ENCODE measurements around the gene AFAP1L1.

AFAP1L1 gene

DNA sequence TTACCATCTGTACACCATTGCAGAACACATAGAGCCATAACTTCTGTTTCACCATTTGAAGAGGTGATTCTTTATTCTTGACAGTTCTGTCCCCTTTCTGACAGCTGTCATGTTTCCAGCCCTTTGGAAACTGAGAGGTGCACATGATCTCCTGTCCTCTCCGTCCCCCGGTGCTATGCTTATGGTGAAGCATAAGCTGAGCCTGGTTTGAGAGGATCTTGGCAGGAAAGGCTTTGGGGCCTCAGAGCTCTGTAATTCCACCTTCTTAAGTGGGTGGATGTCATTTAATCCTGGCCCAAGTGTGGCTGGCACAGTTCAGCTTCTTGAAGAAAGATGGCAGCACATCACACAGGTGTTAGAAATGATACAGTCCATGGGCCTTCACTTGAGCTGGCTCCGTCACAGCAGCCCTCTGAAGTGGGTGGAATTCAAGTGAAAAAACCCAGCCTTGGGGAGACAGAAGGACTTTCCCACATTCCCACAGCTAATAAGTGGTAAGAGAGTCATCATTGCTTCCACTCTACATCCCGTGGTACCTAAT, 43.0 kb downstream of the AFAP1L1 start:
- DNase-seq (ENCODE audit: low read depth) = no peak

DNA sequence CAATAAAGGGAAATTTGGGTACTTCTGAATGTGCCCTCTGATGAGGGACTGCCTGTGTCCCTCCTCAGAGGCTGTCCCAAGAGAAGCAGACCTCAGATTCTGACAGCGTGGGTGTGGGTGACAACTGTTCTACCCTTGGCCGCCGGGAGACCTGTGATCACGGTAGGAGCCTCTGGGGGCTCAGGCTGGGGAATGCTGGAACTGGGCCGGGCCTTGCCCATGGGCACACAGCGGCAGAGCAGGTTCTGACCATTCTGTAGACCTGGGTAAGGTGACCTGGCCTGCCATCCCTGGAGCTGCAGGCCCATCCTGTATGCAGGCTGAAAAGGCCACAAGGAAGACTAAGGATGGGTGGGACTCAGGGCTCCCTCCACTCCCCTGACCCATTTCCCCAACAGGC, 44.1 kb downstream of the AFAP1L1 start:
- DNase-seq (ENCODE audit: low read depth) = no peak

- no peak for DNase-seq (ENCODE audit: low read depth)
Measured at GRCh38 chr5:149317281-149318048, 45.8 kb downstream of the AFAP1L1 start.

- no peak for DNase-seq (ENCODE audit: low read depth)
Measured at GRCh38 chr5:149319174-149319573, 47.5 kb downstream of the AFAP1L1 start.

GRCh38 chr5:149320791-149321330, 49.2 kb downstream of the AFAP1L1 start:
- no peak for DNase-seq (ENCODE audit: low read depth)

DNA sequence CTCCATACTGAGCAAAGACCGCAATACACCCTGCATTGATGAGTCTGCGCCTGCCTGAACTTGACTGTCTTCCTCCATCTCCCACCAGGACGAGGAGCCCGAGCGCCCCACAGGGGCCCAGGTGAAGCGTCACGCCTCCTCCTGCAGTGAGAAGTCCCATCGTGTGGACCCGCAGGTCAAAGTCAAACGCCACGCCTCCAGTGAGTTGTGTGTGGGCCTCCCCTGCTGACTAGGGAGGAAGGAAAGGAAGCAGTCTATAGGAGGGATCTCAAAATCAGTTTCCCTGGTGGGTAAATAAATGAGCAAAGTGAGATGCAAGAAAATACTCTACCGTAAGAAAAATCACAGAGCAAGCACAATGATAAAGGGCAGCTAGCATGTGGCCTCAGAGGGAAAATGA, 50.9 kb downstream of the AFAP1L1 start:
- no peak for DNase-seq (ENCODE audit: low read depth)

- no peak for DNase-seq (ENCODE audit: low read depth)
Measured at GRCh38 chr5:149323210-149323609, 51.6 kb downstream of the AFAP1L1 start.

DNA sequence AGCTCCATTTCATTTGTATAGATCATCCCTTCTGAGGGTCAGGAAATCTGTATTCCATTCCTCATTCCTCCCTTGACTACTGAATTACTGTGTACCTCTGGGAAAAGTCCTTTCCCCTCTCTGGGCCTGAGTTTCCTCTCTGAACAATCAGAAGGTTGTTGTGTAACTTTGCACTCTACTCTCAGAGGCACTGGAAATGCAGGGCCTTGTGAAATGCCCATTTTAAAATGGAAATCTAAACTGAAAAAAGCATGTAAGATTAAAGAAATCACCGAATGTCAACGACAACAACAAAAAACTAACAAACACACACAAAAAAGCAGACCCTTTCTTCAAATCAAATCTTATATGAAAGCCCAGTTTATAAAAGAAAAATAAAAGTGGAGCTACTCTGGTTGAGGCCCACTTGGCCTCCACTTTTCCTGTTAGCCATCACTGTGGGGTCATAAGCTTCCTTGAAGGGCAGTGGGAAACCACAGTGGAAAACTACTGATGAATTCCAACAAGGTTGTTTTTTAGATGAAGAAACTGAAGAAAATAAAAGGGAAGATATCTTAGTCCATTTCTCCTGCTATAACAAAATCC, 52.1 kb downstream of the AFAP1L1 start:
- DNase-seq (ENCODE audit: low read depth) = no peak

GRCh38 chr5:149324641-149325040, 53.0 kb downstream of the AFAP1L1 start:
- DNase-seq (ENCODE audit: low read depth) = no peak

DNA sequence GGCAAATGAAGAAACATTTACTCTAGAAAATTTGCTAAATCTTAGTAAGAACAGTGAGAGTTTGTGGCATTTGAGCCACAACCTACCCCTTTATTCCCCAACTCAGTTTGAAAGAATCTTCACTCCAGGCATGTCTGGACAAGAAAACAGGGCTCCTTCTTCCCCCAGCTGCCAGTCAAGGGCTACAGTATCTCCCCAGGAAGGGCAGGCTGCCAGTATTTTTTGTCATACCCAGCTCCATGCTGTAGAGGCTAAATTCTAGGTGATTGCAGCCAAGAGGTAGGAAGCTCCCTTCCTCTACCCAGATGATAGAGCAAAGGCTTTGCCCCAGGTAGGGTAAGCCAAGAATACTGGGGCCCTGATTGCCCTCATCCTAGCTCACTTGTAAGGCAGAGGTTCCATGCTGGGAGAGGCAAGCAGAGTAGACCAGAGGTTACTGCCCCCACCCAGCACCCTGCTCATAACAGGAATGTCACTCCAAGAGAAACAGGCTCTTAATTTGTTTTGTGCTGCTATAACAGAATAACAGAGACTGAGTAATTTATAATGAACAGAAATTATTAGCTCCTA, 53.6 kb downstream of the AFAP1L1 start:
- DNase-seq (ENCODE audit: low read depth) = no peak

DNA sequence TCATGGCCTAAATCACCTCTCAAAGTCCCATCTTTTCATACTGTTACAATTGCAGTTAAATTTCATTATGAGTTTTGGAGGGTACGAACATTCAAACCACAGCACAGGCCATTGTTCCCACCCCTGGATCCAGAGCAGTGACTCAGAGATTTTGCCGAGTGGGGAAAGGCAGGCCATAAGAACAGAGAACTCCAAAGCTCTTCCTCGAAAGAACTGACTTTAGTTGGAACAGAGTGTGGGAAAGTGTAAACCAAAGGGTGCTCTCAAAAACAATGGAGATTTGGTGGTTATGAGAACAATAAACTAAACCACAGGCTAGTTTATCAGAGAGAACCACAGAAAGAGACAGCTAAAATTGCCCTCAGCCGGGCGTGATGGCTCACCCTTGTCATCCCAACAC, 54.2 kb downstream of the AFAP1L1 start:
- no peak for DNase-seq (ENCODE audit: low read depth)

DNA sequence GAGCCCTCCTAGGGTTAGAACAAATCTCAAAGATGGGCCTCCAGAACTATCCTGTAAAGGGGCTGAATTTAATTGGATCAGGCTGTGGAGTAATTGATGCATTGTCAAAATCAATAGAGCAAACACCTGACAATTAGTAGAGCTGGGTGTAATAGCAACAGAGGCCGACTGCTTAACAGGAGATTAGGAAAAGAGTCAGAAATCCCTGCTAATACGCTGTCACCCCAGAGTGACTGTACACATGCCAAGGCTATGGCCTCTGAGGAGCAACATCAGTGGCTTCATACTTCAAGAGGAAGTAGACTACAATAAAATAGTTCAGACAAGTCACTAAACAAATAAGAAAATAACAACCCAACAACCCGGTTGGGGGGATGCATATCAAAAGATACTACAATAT, 55.0 kb downstream of the AFAP1L1 start:
- DNase-seq (ENCODE audit: low read depth) = no peak

DNA sequence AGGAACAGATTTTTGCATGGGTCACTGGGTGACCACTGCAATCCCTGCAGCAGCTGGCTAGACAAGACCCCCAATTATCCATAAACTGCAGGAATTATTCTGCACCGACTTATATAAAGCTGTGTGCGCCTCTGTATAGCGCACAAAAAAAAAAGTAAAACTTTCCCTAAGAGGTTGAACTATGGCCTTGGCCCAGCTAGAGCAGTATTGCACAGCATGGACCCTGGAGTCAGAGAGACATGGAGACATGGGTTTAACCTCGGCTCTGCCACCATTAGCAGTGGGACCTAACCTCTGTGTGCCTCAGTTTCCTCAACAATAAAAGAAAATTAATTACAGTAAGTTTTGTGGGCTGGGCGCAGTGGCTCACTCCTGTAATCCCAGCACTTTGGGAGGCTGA, 56.5 kb downstream of the AFAP1L1 start:
- no peak for DNase-seq (ENCODE audit: low read depth)

GRCh38 chr5:149333711-149334443, 62.2 kb downstream of the AFAP1L1 start:
- no peak for DNase-seq (ENCODE audit: low read depth)

GRCh38 chr5:149337736-149338135, 66.1 kb downstream of the AFAP1L1 start:
- no peak for DNase-seq (ENCODE audit: low read depth)

- DNase-seq (ENCODE audit: low read depth) = no peak
Measured at GRCh38 chr5:149338364-149338763, 66.7 kb downstream of the AFAP1L1 start.

DNA sequence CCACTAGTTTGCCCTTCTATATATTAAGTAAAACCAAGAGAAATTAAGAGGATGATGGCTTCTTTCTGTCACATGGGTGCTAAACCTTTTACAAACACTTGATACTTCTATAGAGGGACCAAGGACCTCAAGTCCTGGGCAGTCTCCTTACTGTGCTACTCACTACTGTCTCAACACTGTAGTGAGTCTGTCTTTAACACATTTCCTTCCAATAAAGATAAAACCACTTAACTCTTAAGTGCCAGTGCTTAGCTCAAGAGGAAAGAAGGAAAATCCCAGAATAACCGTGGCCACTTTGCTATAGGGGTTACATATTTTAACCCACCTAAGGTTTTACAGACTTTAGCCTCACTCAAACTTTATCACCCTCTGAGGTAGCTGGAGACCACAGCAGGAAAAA, 69.3 kb downstream of the AFAP1L1 start:
- no peak for DNase-seq (ENCODE audit: low read depth)

GRCh38 chr5:149341876-149342275, 70.2 kb downstream of the AFAP1L1 start:
- DNase-seq (ENCODE audit: low read depth) = no peak

DNA sequence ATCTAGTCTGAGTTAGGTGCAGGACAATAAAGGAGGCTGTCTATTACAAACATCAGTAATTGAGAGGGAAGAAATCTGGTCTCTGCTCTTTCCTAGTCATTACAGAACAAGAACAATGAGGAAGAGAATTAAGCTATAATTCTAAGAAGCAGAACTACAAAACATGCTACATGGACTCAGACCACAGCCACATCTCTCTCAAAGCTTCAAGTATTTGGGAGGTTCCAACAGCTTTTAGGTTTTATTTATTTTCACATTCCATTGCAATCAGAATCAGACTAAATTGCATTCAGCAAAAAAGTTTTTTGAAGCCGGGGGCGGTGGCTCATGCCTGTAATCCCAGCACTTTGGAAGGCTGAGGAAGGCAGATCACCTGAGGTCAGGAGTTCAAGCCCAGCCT, 72.5 kb downstream of the AFAP1L1 start:
- DNase-seq (ENCODE audit: low read depth) = no peak

- DNase-seq (ENCODE audit: low read depth) = peak; percentile 89
Measured at GRCh38 chr5:149345147-149345891, 73.7 kb downstream of the AFAP1L1 start, which contains the start of gene GRPEL2. Gene GRPEL2 (plus strand): TSS chr5:149345499. CDS start chr5:149345540, 41 bp downstream.

- no peak for DNase-seq (ENCODE audit: low read depth)
Measured at GRCh38 chr5:149345892-149346222, 74.2 kb downstream of the AFAP1L1 start.

DNA sequence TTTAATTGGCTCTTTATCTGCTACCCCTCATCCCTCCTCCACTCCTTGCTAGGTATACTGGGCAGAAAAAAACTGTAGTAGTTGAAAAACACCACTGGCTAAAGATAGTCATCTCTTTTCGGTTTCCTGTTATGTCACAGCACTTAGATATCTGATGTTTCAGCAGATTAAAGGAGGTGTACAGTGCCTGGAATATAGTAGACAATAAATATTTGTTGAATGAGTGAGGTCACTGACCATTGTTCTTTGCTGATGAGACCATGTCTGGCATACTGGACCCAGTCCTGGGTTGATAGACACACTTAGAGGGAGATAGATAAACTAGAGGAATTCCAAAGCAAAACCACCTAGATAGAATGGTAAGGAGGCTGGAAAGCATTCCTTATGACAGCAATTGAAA, 76.9 kb downstream of the AFAP1L1 start:
- no peak for DNase-seq (ENCODE audit: low read depth)

Data from stimulated activated CD8-positive, alpha-beta memory T cell treated with anti-CD3 and anti-CD28 coated beads, Interleukin-4, amount 100 ng/mL, for 24 hours (primary cell).